Esophagus muscularis mucosa (tissue), 4 donors: ENCODE results near the gene NEDD9. TPM values are rescaled to one million over a fixed set of nuclear protein-coding genes. Genes with fewer than 3 reads are reported as not detected.

Experiments
- DNase-seq: peaks from one replicate; pipeline ENCODE4 v3.0.0-alpha.2; 2017; ENCODE audit errors: extremely low spot score
- H3K27ac ChIP-seq, 4 donors: fragments of 200-600 bp; sonication (generic); replicated peaks in 1 of 4; 1 replicate in 3 of 4; 2 replicates in 1 of 4; pipeline ENCODE4 v1.5.1; 2016 to 2019; ENCODE audit warnings: mild to moderate bottlenecking in 1 of 4
- H3K27me3 ChIP-seq, 4 donors: fragments of 200-600 bp; sonication (generic); one replicate each; pipeline versions ENCODE4 v1.5.1 to v1.6.0; 2016 to 2019
- H3K36me3 ChIP-seq, 4 donors: fragments of 200-600 bp; sonication (generic); one replicate each; pipeline ENCODE4 v1.5.1; 2016 to 2019
- H3K4me1 ChIP-seq, 4 donors: fragments of 200-600 bp; sonication (generic); one replicate each; pipeline ENCODE4 v1.5.1; 2016 to 2019
- H3K4me3 ChIP-seq, 4 donors: fragments of 200-600 bp; sonication (generic); 1 replicate in 2 of 4; 2 replicates in 2 of 4; pipeline ENCODE4 v1.5.1; 2016 to 2019; ENCODE audit warnings: mild to moderate bottlenecking in 4 of 4, moderate library complexity in 1 of 4
- H3K9me3 ChIP-seq, 4 donors: fragments of 200-600 bp; sonication (generic); 1 replicate in 3 of 4; 2 replicates in 1 of 4; pipeline ENCODE4 v1.5.1; 2016 to 2019
- CTCF ChIP-seq, 3 experiments: fragments of 200-600 bp in 2 of 3; fragments of 450-650 bp in 1 of 3; sonication (generic) in 2 of 3; IDR thresholded peaks; one replicate each; pipeline ENCODE4 v1.5.1; 2017 to 2019; ENCODE audit warnings: antibody characterized with exemption in 3 of 3, mild to moderate bottlenecking in 2 of 3, moderate library complexity in 1 of 3
- EP300 ChIP-seq: sonication (generic); formaldehyde crosslinking; IDR thresholded peaks from one replicate; pipeline ENCODE4 v1.6.1; 2017; ENCODE audit warnings: antibody characterized with exemption
- POLR2A ChIP-seq: fragments of 450-650 bp; IDR thresholded peaks from one replicate; pipeline ENCODE4 v1.6.1; 2017; ENCODE audit warnings: antibody characterized with exemption, moderate library complexity, mild to moderate bottlenecking, low read depth
- POLR2AphosphoS5 ChIP-seq, 2 donors: sonication (generic); formaldehyde crosslinking; IDR thresholded peaks; one replicate each; pipeline ENCODE4 v1.6.1; 2017; ENCODE audit warnings: antibody characterized with exemption in 2 of 2
- WGBS: methylation state at CpG from one replicate; pipeline ENCODE4 v1.1.5; 2018; 5-methylcytosine and 5-hydroxymethylcytosine counted together
- intact Hi-C: fragments of 100-400 bp; cut with DNase I; formaldehyde crosslinking; loops from one replicate; pipeline ENCODE4 v1.15.1; 2023
- total RNA-seq, 4 donors: library from RNA; depleted of rRNA; stranded (reverse); fragments of >200 nt; gene quantifications; one replicate each; pipeline versions ENCODE4 v1.1.0 to v1.2.1, GENCODE V29; 2016

The NEDD9 gene
- total RNA-seq, 4 donors from 2014 or later: 18.3 to 47.2 (median 32.9) TPM

GRCh38 chr6:11192167-11192566 lies 40.3 kb downstream of the NEDD9 start:
- Histone ChIP-seq H3K4me1 (peaks cover 14 to 28% (median 22%) of the 10 kb centered on the region in 4 donors), H3K9me3 (no peaks in the 10 kb centered on the region), H3K4me3 (no peak overlapping the region), H3K27ac (no peak overlapping the region), H3K36me3 (peaks cover 36 to 73% (median 55%) of the 10 kb centered on the region in 4 donors), H3K27me3 (no peaks in the 10 kb centered on the region)
- TF ChIP-seq POLR2A (no peak), POLR2AphosphoS5 (IDR thresholded peaks at IDR 0.05) (no peak), EP300 (no peak), CTCF (IDR thresholded peaks at IDR 0.05) (no peak)
- 76% methylated on average over 5 of the region's 5 CpGs for WGBS
- peak; percentile 4 for DNase-seq
- intact Hi-C loops: no loop called here

- WGBS: 92% methylated on average over 18 of the region's 20 CpGs
- Histone ChIP-seq H3K27ac (no peak overlapping the region), H3K9me3 (no peaks in the 10 kb centered on the region), H3K27me3 (no peaks in the 10 kb centered on the region), H3K4me1 (peaks cover 11 to 17% (median 14%) of the 10 kb centered on the region in 4 donors), H3K36me3 (peaks cover 42 to 78% (median 63%) of the 10 kb centered on the region in 4 donors), H3K4me3 (no peak overlapping the region)
- intact Hi-C loops: no loop called here
- no peak for DNase-seq
- TF ChIP-seq CTCF (IDR thresholded peaks at IDR 0.05): no peak
- no peak for TF ChIP-seq EP300
- TF ChIP-seq POLR2AphosphoS5 (IDR thresholded peaks at IDR 0.05): no peak
- TF ChIP-seq POLR2A: no peak
Observed at GRCh38 chr6:11190625-11191245, 41.7 kb downstream of the NEDD9 start.

- Histone ChIP-seq H3K27ac (no peak overlapping the region), H3K4me3 (no peak overlapping the region), H3K4me1 (peaks cover 6 to 10% (median 7%) of the 10 kb centered on the region in 4 donors), H3K27me3 (no peaks in the 10 kb centered on the region), H3K9me3 (no peaks in the 10 kb centered on the region), H3K36me3 (peaks cover 42 to 85% (median 69%) of the 10 kb centered on the region in 4 donors)
- TF ChIP-seq POLR2A (no peak), POLR2AphosphoS5 (IDR thresholded peaks at IDR 0.05) (no peak), EP300 (no peak), CTCF (IDR thresholded peaks at IDR 0.05) (no peak)
- 97% methylated on average over 17 of the region's 21 CpGs for WGBS
- peak; percentile 87 for DNase-seq
- intact Hi-C loops: no loop called here
Observed at GRCh38 chr6:11189865-11190624, 42.4 kb downstream of the NEDD9 start.

- WGBS: 85% methylated on average over 5 of the region's 5 CpGs
- peak; percentile 37 for DNase-seq
- no peaks in the 10 kb centered on the region for H3K4me1 ChIP-seq
- no peak overlapping the region for H3K4me3 ChIP-seq
- no peak overlapping the region for H3K27ac ChIP-seq
- H3K36me3 ChIP-seq: peaks cover 40 to 99% (median 80%) of the 10 kb centered on the region in 4 donors
- H3K9me3 ChIP-seq: no peaks in the 10 kb centered on the region
- TF ChIP-seq EP300 (no peak), CTCF (IDR thresholded peaks at IDR 0.05) (no peak), POLR2A (no peak), POLR2AphosphoS5 (IDR thresholded peaks at IDR 0.05) (no peak)
- no peaks in the 10 kb centered on the region for H3K27me3 ChIP-seq
- intact Hi-C loops: no loop called here
Observed at GRCh38 chr6:11188161-11188915, 44.1 kb downstream of the NEDD9 start.
